Natural killer cell (primary cell): ENCODE measurements around the gene CASD1. TPM values are rescaled to one million over a fixed set of nuclear protein-coding genes. Genes with fewer than 3 reads are reported as not detected.

Experiments
- ATAC-seq, 3 donors: fragments of 150-1000 bp in 2 of 3; fragments of 200-7000 bp in 1 of 3; cut with Tn5 transposase; 1 replicate in 1 of 3; 2 replicates in 2 of 3; pipeline ENCODE4 v1.10.0; 2021; ENCODE audit warnings: mild to moderate bottlenecking in 2 of 3, moderate library complexity in 2 of 3
- DNase-seq, 2 donors: peaks; one replicate each; pipeline versions ENCODE4 v3.0.0 to v3.0.0-alpha.2; 2013 to 2021; ENCODE audit warnings: mixed read lengths in 1 of 2
- H3K27ac ChIP-seq: one replicate; pipeline ENCODE4 v1.5.1; 2013; ENCODE audit warnings: mild to moderate bottlenecking, low read length
- H3K27me3 ChIP-seq: one replicate; pipeline ENCODE4 v1.6.1; 2013; ENCODE audit warnings: low read length; ENCODE audit not compliant: control insufficient read depth, insufficient read depth
- H3K36me3 ChIP-seq: one replicate; pipeline ENCODE4 v1.6.1; 2013; ENCODE audit warnings: low read length; ENCODE audit not compliant: control insufficient read depth, insufficient read depth
- H3K4me1 ChIP-seq: one replicate; pipeline ENCODE4 v1.6.1; 2013; ENCODE audit warnings: low read length; ENCODE audit not compliant: control insufficient read depth, insufficient read depth
- H3K4me3 ChIP-seq: one replicate; pipeline ENCODE4 v1.5.1; 2013; ENCODE audit warnings: low read length
- H3K9me3 ChIP-seq: one replicate; pipeline ENCODE4 v1.6.1; 2013; ENCODE audit warnings: low read length; ENCODE audit not compliant: control insufficient read depth, insufficient read depth
- H3K27ac Mint-ChIP-seq, 2 donors: one replicate each; pipeline ENCODE4 v1.8.0; 2022; ENCODE audit warnings: mild to moderate bottlenecking in 2 of 2, mixed read lengths in 2 of 2, moderate library complexity in 1 of 2
- H3K27me3 Mint-ChIP-seq, 2 donors: one replicate each; pipeline ENCODE4 v1.8.0; 2022; ENCODE audit warnings: low read depth in 2 of 2, mixed read lengths in 2 of 2
- H3K36me3 Mint-ChIP-seq: one replicate; pipeline ENCODE4 v1.8.0; 2022; ENCODE audit warnings: mixed read lengths
- H3K4me1 Mint-ChIP-seq, 2 donors: one replicate each; pipeline ENCODE4 v1.8.0; 2022; ENCODE audit warnings: mixed read lengths in 2 of 2
- H3K4me3 Mint-ChIP-seq: one replicate; pipeline ENCODE4 v1.8.0; 2022; ENCODE audit warnings: mild to moderate bottlenecking, moderate library complexity, mixed read lengths
- H3K9me3 Mint-ChIP-seq, 2 donors: one replicate each; pipeline ENCODE4 v1.8.0; 2022; ENCODE audit warnings: mixed read lengths in 2 of 2
- CTCF ChIP-seq: fragments of 200-600 bp; IDR thresholded peaks from one replicate; pipeline ENCODE4 v1.8.0; 2022; ENCODE audit warnings: antibody characterized with exemption
- WGBS: methylation state at CpG from one replicate; pipeline ENCODE4 v1.1.7; 2013; ENCODE audit warnings: missing lambda C conversion rate; ENCODE audit not compliant: insufficient coverage; 5-methylcytosine and 5-hydroxymethylcytosine counted together
- intact Hi-C: fragments of 100-400 bp; cut with micrococcal nuclease; formaldehyde crosslinking; loops from one replicate; pipeline ENCODE4 v1.14.2; 2022
- total RNA-seq, 4 donors: library from RNA; stranded (reverse); fragments of 120-200 nt in 1 of 4; gene quantifications; one replicate each; pipeline versions ENCODE4 v1.2.3 to v1.2.4, GENCODE V29; 2013 to 2022

CASD1 gene
- total RNA-seq, 3 donors from 2014 or later (not counting 1 experiment from before 2014, with no cell fraction given): 23.7 to 32.1 (median 26.0) TPM

- Mint-ChIP-seq H3K9me3 (no peaks in the 10 kb centered on the region), H3K4me3 (no peak overlapping the region), H3K27ac (no peak overlapping the region), H3K36me3 (no peaks in the 10 kb centered on the region), H3K27me3 (no peaks in the 10 kb centered on the region), H3K4me1 (no peaks in the 10 kb centered on the region)
- intact Hi-C loops: no loop called here
- no peak overlapping the region for H3K4me3 ChIP-seq
- no peaks in the 10 kb centered on the region for H3K27me3 ChIP-seq
- H3K36me3 ChIP-seq: peaks cover 24% of the 10 kb centered on the region
- ATAC-seq: no peak
- DNase-seq: no peak
- no peaks in the 10 kb centered on the region for H3K4me1 ChIP-seq
- WGBS: 83% methylated on average over 1 of the region's 1 CpG
- H3K9me3 ChIP-seq: no peaks in the 10 kb centered on the region
- no peak overlapping the region for H3K27ac ChIP-seq
- no peak for TF ChIP-seq CTCF
Measured at GRCh38 chr7:94529516-94529915, 19.9 kb downstream of the CASD1 start.

DNA sequence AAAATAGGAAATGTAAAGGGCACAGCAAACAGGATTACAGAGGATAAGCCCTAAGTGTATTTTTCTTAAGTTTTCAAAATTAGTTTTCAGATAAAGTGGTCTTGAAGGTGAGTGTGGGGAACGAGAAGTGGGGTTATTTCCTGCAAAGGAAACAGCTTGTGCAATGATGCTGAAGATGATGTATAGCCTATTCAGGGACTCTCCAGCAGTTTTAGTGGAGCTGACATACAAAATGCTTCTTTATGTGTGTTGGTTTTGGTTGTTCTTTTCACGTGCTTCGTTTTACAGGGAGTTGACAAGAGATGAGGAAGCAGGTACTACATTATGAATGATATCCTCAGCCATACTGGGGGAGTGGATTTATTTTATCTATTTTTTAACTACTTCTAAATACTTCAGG is 20.5 kb downstream of the CASD1 start:
- no peak overlapping the region for H3K27ac Mint-ChIP-seq
- Histone ChIP-seq H3K36me3 (peaks cover 30% of the 10 kb centered on the region), H3K9me3 (no peaks in the 10 kb centered on the region), H3K4me3 (no peak overlapping the region), H3K4me1 (no peaks in the 10 kb centered on the region), H3K27ac (no peak overlapping the region), H3K27me3 (no peaks in the 10 kb centered on the region)
- no peak overlapping the region for H3K4me3 Mint-ChIP-seq
- no peak for TF ChIP-seq CTCF
- ATAC-seq (no peak), DNase-seq (no peak)
- H3K27me3 Mint-ChIP-seq: no peaks in the 10 kb centered on the region
- H3K36me3 Mint-ChIP-seq: no peaks in the 10 kb centered on the region
- intact Hi-C loops: no loop called here
- WGBS: 53% methylated on average over 3 of the region's 3 CpGs
- H3K4me1 Mint-ChIP-seq: no peaks in the 10 kb centered on the region
- no peaks in the 10 kb centered on the region for H3K9me3 Mint-ChIP-seq

DNA sequence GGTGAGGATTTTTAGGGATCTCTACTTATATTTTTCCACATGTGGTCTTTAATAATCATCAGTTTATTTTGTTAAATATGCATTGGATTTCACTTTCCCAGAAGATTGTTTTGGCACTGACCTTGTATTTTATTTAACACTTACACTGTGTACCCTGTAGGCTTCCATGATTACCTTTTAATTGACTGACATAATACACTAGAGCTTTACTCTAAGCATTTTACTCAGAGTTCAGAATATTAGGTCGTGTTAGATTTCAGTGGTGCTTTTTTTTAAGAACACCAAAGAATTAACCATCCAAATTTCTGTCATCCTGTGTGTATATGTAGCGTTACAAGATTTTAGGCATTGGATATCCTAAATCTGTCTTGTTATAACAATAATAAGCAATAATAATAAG is 23.1 kb downstream of the CASD1 start:
- no CpG with 5 or more reads among the region's 2 CpGs for WGBS
- H3K36me3 Mint-ChIP-seq: peaks cover 10% of the 10 kb centered on the region
- H3K36me3 ChIP-seq: peaks cover 44% of the 10 kb centered on the region

More for the DNA sequence above, 23.1 kb downstream of the CASD1 start:
- no peaks in the 10 kb centered on the region for H3K4me1 ChIP-seq
- no peak for TF ChIP-seq CTCF
- no peak overlapping the region for H3K4me3 ChIP-seq
- no peaks in the 10 kb centered on the region for H3K9me3 ChIP-seq
- no peak overlapping the region for H3K27ac ChIP-seq
- Mint-ChIP-seq H3K4me1 (no peaks in the 10 kb centered on the region), H3K27me3 (no peaks in the 10 kb centered on the region), H3K9me3 (no peaks in the 10 kb centered on the region), H3K4me3 (no peak overlapping the region), H3K27ac (no peak overlapping the region)
- no peaks in the 10 kb centered on the region for H3K27me3 ChIP-seq
- intact Hi-C loops: no loop called here
- DNase-seq (no peak), ATAC-seq (no peak)
